GOT3 (cell line): ENCODE data around the gene TIFAB.
A peak's percentile ranks its signal among the peaks of the same experiment; 100 is the strongest.

Experiments
- DNase-seq: peaks from one replicate; lab custom pipeline; 2025; ENCODE audit warnings: mixed read lengths; lab: John Stamatoyannopoulos, UW

TIFAB gene

GRCh38 chr5:135458356-135458755 lies 6.2 kb upstream of the TIFAB start:
- DNase-seq: no peak

GRCh38 chr5:135457424-135458071 lies 5.4 kb upstream of the TIFAB start:
- no peak for DNase-seq

GRCh38 chr5:135456238-135457099 lies 4.3 kb upstream of the TIFAB start:
- no peak for DNase-seq

- no peak for DNase-seq
Observed at GRCh38 chr5:135455876-135456237, 3.7 kb upstream of the TIFAB start.

GRCh38 chr5:135454946-135455345 lies 2.8 kb upstream of the TIFAB start:
- DNase-seq: no peak

GRCh38 chr5:135453613-135454012 lies 1.5 kb upstream of the TIFAB start:
- no peak for DNase-seq

- DNase-seq: no peak
Observed at GRCh38 chr5:135451581-135452320, 400 bp downstream of the TIFAB start.

- DNase-seq: no peak
Observed at GRCh38 chr5:135450952-135451351, 1.2 kb downstream of the TIFAB start.

GRCh38 chr5:135450336-135450735 lies 1.8 kb downstream of the TIFAB start:
- DNase-seq: no peak

GRCh38 chr5:135449644-135450043 lies 2.5 kb downstream of the TIFAB start:
- no peak for DNase-seq

GRCh38 chr5:135448791-135449507 lies 3.2 kb downstream of the TIFAB start:
- no peak for DNase-seq

GRCh38 chr5:135448071-135448739 lies 3.9 kb downstream of the TIFAB start:
- no peak for DNase-seq

GRCh38 chr5:135447298-135447929 lies 4.7 kb downstream of the TIFAB start, which contains the start of gene DCANP1:
DCANP1 (minus strand) TSS chr5:135447348; CDS start chr5:135447108, 240 bp downstream.
- DNase-seq: no peak

GRCh38 chr5:135446615-135447014 lies 5.5 kb downstream of the TIFAB start:
- DNase-seq: no peak

- no peak for DNase-seq
Observed at GRCh38 chr5:135446206-135446605, 5.9 kb downstream of the TIFAB start.

- DNase-seq: no peak
Observed at GRCh38 chr5:135445306-135445985, 6.7 kb downstream of the TIFAB start.

GRCh38 chr5:135444881-135445280 lies 7.3 kb downstream of the TIFAB start:
- no peak for DNase-seq

GRCh38 chr5:135444360-135444759 lies 7.8 kb downstream of the TIFAB start:
- DNase-seq: no peak

GRCh38 chr5:135443161-135443960 lies 8.8 kb downstream of the TIFAB start:
- DNase-seq: peak; percentile 41
